ENCODE measurements around the gene PNLDC1. TPM values are rescaled to one million over a fixed set of nuclear protein-coding genes. Genes with fewer than 3 reads are reported as not detected.
A peak's percentile ranks its signal among the peaks of the same experiment; 100 is the strongest.

Gene PNLDC1
- total and polyA plus RNA-seq, 3 donors from 2014 or later, result 11.4 to 31.6 (median 19.9) TPM

GRCh38 chr6:159778542-159779103 is 21.5 kb upstream of the PNLDC1 start:
- TF ChIP-seq, protein P1, sequence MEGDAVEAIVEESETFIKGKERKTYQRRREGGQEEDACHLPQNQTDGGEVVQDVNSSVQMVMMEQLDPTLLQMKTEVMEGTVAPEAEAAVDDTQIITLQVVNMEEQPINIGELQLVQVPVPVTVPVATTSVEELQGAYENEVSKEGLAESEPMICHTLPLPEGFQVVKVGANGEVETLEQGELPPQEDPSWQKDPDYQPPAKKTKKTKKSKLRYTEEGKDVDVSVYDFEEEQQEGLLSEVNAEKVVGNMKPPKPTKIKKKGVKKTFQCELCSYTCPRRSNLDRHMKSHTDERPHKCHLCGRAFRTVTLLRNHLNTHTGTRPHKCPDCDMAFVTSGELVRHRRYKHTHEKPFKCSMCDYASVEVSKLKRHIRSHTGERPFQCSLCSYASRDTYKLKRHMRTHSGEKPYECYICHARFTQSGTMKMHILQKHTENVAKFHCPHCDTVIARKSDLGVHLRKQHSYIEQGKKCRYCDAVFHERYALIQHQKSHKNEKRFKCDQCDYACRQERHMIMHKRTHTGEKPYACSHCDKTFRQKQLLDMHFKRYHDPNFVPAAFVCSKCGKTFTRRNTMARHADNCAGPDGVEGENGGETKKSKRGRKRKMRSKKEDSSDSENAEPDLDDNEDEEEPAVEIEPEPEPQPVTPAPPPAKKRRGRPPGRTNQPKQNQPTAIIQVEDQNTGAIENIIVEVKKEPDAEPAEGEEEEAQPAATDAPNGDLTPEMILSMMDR (IDR thresholded peaks at IDR 0.05), result no peak
- TF ChIP-seq POLR2A (IDR thresholded peaks at IDR 0.05), result no peak
- intact Hi-C loops (cut with DNase I; ENCODE audit: low total_unique reads), result no loop called here
- Histone ChIP-seq H3K27ac (no peak overlapping the region), H3K4me1 (no peaks in the 10 kb centered on the region), H3K9me3 (no peaks in the 10 kb centered on the region), H3K27me3 (no peaks in the 10 kb centered on the region), H3K36me3 (ENCODE audit: low read depth, missing control alignments) (no peaks in the 10 kb centered on the region), H3K4me3 (no peak overlapping the region)
- WGBS, 2 donors, result 68 to 70% methylated on average over 3 of the region's 3 CpGs
- DNase-seq, result no peak

DNA sequence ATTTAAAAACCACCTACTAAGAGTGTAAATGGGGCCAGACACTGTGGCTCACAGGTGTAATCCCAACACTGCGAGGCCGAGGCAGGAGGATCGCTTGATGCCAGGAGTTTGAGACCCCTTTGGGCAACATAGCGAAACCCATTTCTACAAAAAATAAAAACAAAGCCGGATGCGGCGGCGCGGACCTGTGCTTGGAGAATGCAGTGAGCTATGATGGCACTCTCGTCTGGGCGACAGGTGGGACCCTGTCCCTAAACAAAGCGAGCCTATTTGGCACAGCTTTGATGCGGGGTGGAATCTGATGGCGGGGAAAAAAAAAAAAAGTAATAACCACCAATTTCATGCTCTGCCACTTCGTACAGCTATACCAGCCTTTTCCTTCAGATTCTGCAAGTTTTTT is 11.8 kb upstream of the PNLDC1 start:
- intact Hi-C loops (cut with DNase I; ENCODE audit: low total_unique reads), result no loop called here
- peak overlapping the region; percentile 97 to 100 for H3K27ac ChIP-seq
- H3K36me3 ChIP-seq (ENCODE audit: low read depth, missing control alignments), result no peaks in the 10 kb centered on the region
- H3K4me3 ChIP-seq, result peak overlapping the region; percentile 77 to 99
- no peaks in the 10 kb centered on the region for H3K27me3 ChIP-seq
- peaks cover 13% of the 10 kb centered on the region for H3K4me1 ChIP-seq
- TF ChIP-seq, protein P1 (IDR thresholded peaks at IDR 0.05), result no peak
- TF ChIP-seq POLR2A (IDR thresholded peaks at IDR 0.05), result no peak
- WGBS, 2 donors, result 20 to 22% methylated on average over 15 of the region's 15 CpGs
- H3K9me3 ChIP-seq, result no peaks in the 10 kb centered on the region
- no peak for DNase-seq

- Histone ChIP-seq H3K4me3 (peak overlapping the region; percentile 77 to 99), H3K27ac (peak overlapping the region; percentile 97 to 100), H3K36me3 (ENCODE audit: low read depth, missing control alignments) (no peaks in the 10 kb centered on the region), H3K9me3 (no peaks in the 10 kb centered on the region), H3K4me1 (peaks cover 13% of the 10 kb centered on the region), H3K27me3 (no peaks in the 10 kb centered on the region)
- 0% methylated on average over 27 to 60 of the region's 60 CpGs for WGBS, 2 donors
- no peak for TF ChIP-seq POLR2A (IDR thresholded peaks at IDR 0.05)
- TF ChIP-seq, protein P1 (IDR thresholded peaks at IDR 0.05), result no peak
- peak; percentile 69 for DNase-seq
- intact Hi-C loops (cut with DNase I; ENCODE audit: low total_unique reads), result no loop called here
Observed at GRCh38 chr6:159788753-159789376, 11.2 kb upstream of the PNLDC1 start.

DNA sequence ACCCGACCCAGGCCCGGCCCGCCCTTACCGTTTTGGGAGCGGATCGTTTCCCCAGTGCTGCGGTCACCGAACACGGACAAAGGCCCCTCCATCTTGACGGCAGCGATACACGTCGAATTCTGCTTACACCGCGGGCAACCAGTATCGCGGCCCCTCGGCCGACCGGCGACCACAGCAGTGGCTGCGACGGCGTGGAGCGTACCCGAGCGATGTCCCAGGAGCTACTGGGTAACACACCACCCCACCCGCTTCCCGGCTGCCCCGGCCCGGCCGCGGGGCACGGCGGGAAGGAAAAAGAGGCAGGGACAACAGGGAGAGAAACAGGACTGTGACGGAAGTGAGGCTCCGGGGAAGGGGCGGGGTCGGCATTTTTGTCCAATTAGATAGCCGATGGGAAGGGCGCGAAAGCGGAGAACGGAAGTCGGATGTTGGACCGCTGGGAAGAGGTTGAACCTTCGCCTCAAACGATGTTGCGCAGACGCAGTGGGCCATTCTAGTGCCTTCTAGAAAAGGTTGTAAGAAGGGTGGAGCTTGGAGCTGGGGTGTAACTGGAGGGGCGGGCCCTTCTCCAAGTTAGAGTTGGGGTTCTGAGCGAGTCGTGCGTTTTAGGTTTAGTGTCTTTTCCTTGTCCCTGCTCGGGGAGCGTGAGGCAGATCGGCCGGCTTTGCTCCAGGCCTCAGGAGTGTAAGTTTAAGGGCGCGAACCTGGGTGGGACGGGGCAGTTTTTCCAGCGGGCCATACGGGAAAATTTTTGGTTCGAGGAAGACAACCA is 10.5 kb upstream of the PNLDC1 start, which contains the start of gene TCP1:
TCP1 (minus strand) TSS at position 226 of the 772 bp plus-strand sequence; CDS start at position 92, 134 bp downstream.
- intact Hi-C loops (cut with DNase I; ENCODE audit: low total_unique reads), result no loop called here
- TF ChIP-seq POLR2A (IDR thresholded peaks at IDR 0.05), result peak; percentile 94
- TF ChIP-seq, protein P1 (IDR thresholded peaks at IDR 0.05), result no peak
- H3K36me3 ChIP-seq (ENCODE audit: low read depth, missing control alignments), result no peaks in the 10 kb centered on the region
- DNase-seq, result peak; percentile 100
- peak within 1 kb of the TSS; percentile 77 to 99 for H3K4me3 ChIP-seq
- no peaks in the 10 kb centered on the region for H3K27me3 ChIP-seq
- peak within 1 kb of the TSS; percentile 97 to 100 for H3K27ac ChIP-seq
- H3K9me3 ChIP-seq, result no peaks in the 10 kb centered on the region
- 0 to 1% methylated on average over 32 to 64 of the region's 64 CpGs for WGBS, 2 donors
- H3K4me1 ChIP-seq, result peaks cover 13% of the 10 kb centered on the region

All from testis (tissue), 3 donors.